ENCODE data around the gene AXDND1.
"Not testable (repeated sequence)": the region's sequence is repeated elsewhere in the genome, so short reads cannot be mapped to it uniquely, and the experiment has no call there.

Gene AXDND1

GRCh38 chr1:179366093-179366800, 476 bp downstream of the AXDND1 start:
- no peak for DNase-seq (ENCODE audit: low spot score)

- peak; percentile 62 for DNase-seq (ENCODE audit: low spot score)
Observed at GRCh38 chr1:179369751-179370341, 4.1 kb downstream of the AXDND1 start.

- no peak for DNase-seq (ENCODE audit: low spot score)
Observed at GRCh38 chr1:179372160-179372559, 6.4 kb downstream of the AXDND1 start.

- DNase-seq (ENCODE audit: low spot score): no peak
Observed at GRCh38 chr1:179376223-179376622, 10.5 kb downstream of the AXDND1 start.

- no peak for DNase-seq (ENCODE audit: low spot score)
Observed at GRCh38 chr1:179380299-179380698, 14.5 kb downstream of the AXDND1 start.

- DNase-seq (ENCODE audit: low spot score): no peak
Observed at GRCh38 chr1:179384027-179384426, 18.3 kb downstream of the AXDND1 start.

- no peak for DNase-seq (ENCODE audit: low spot score)
Observed at GRCh38 chr1:179385510-179385909, 19.7 kb downstream of the AXDND1 start.

GRCh38 chr1:179393721-179394120, 27.9 kb downstream of the AXDND1 start:
- no peak for DNase-seq (ENCODE audit: low spot score)

- DNase-seq (ENCODE audit: low spot score): not testable (repeated sequence)
Observed at GRCh38 chr1:179399399-179399798, 33.6 kb downstream of the AXDND1 start.

GRCh38 chr1:179417760-179418159, 52.0 kb downstream of the AXDND1 start:
- not testable (repeated sequence) for DNase-seq (ENCODE audit: low spot score)

GRCh38 chr1:179418706-179419105, 52.9 kb downstream of the AXDND1 start:
- DNase-seq (ENCODE audit: low spot score): not testable (repeated sequence)

GRCh38 chr1:179424610-179425009, 58.8 kb downstream of the AXDND1 start:
- no peak for DNase-seq (ENCODE audit: low spot score)

- DNase-seq (ENCODE audit: low spot score): no peak
Observed at GRCh38 chr1:179425186-179425585, 59.4 kb downstream of the AXDND1 start.

GRCh38 chr1:179437171-179437570, 71.4 kb downstream of the AXDND1 start:
- DNase-seq (ENCODE audit: low spot score): no peak

GRCh38 chr1:179439646-179440045, 73.9 kb downstream of the AXDND1 start:
- not testable (repeated sequence) for DNase-seq (ENCODE audit: low spot score)

- not testable (repeated sequence) for DNase-seq (ENCODE audit: low spot score)
Observed at GRCh38 chr1:179440301-179440700, 74.5 kb downstream of the AXDND1 start.

- DNase-seq (ENCODE audit: low spot score): no peak
Observed at GRCh38 chr1:179440971-179441370, 75.2 kb downstream of the AXDND1 start.

- DNase-seq (ENCODE audit: low spot score): peak; percentile 16
Observed at GRCh38 chr1:179441501-179441900, 75.7 kb downstream of the AXDND1 start.

- not testable (repeated sequence) for DNase-seq (ENCODE audit: low spot score)
Observed at GRCh38 chr1:179442846-179443245, 77.1 kb downstream of the AXDND1 start.

GRCh38 chr1:179445593-179445992, 79.8 kb downstream of the AXDND1 start:
- no peak for DNase-seq (ENCODE audit: low spot score)

- DNase-seq (ENCODE audit: low spot score): peak; percentile 9
Observed at GRCh38 chr1:179447489-179447888, 81.7 kb downstream of the AXDND1 start.

GRCh38 chr1:179448437-179449149, 82.8 kb downstream of the AXDND1 start:
- DNase-seq (ENCODE audit: low spot score): no peak

All from SK-N-DZ (cell line).